Thyroid gland (tissue), 4 donors: Measurements from ENCODE around the gene ABCA9. TPM values are rescaled to one million over a fixed set of nuclear protein-coding genes. Genes with fewer than 3 reads are reported as not detected.

ENCODE experiments used
- DNase-seq, 2 donors: peaks; one replicate each; pipeline ENCODE4 v3.0.0-alpha.2; 2019
- H3K27ac ChIP-seq, 3 donors: fragments of 200-600 bp; sonication (generic); 1 replicate in 2 of 3; 2 replicates in 1 of 3; pipeline ENCODE4 v1.5.1; 2016 to 2019; ENCODE audit warnings: mild to moderate bottlenecking in 1 of 3, moderate library complexity in 1 of 3
- H3K27me3 ChIP-seq: fragments of 200-600 bp; sonication (generic); one replicate; pipeline ENCODE4 v1.5.1; 2019
- H3K36me3 ChIP-seq, 2 donors: fragments of 200-600 bp; sonication (generic); one replicate each; pipeline ENCODE4 v1.5.1; 2016 to 2019
- H3K4me1 ChIP-seq, 2 donors: fragments of 200-600 bp; sonication (generic); one replicate each; pipeline ENCODE4 v1.5.1; 2017 to 2019
- H3K4me3 ChIP-seq, 3 donors: fragments of 200-600 bp; sonication (generic); replicated peaks in 1 of 3; 1 replicate in 2 of 3; 2 replicates in 1 of 3; pipeline ENCODE4 v1.5.1; 2016; ENCODE audit warnings: mild to moderate bottlenecking in 1 of 3
- H3K9me3 ChIP-seq: fragments of 200-600 bp; sonication (generic); one replicate; pipeline ENCODE4 v1.5.1; 2017
- CTCF ChIP-seq, 6 experiments: fragments of 200-600 bp in 3 of 6; fragments of 450-650 bp in 3 of 6; sonication (generic) in 3 of 6; IDR thresholded peaks; one replicate each; pipeline ENCODE4 v1.5.1; 2016 to 2019; ENCODE audit warnings: antibody characterized with exemption in 6 of 6, mild to moderate bottlenecking in 2 of 6, inconsistent platforms in 1 of 6, moderate library complexity in 1 of 6
- POLR2A ChIP-seq, 2 donors: fragments of 450-650 bp; IDR thresholded peaks; one replicate each; pipeline ENCODE4 v1.6.1; 2017; ENCODE audit warnings: antibody characterized with exemption in 2 of 2, mild to moderate bottlenecking in 2 of 2, moderate library complexity in 1 of 2
- WGBS, 2 donors: methylation state at CpG; one replicate each; pipeline ENCODE4 v1.1.5; 2017; 5-methylcytosine and 5-hydroxymethylcytosine counted together
- intact Hi-C: fragments of 100-400 bp; cut with DNase I; formaldehyde crosslinking; loops from one replicate; pipeline ENCODE4 v1.15.1; 2023
- total RNA-seq, 4 donors: library from RNA; depleted of rRNA; stranded (reverse); fragments of >200 nt; gene quantifications; one replicate each; pipeline ENCODE4 v1.2.3, GENCODE V29; 2016

The ABCA9 gene
- 10 to 100 TPM; 11.9 to 40.2 (median 25.4) TPM for total RNA-seq

DNA sequence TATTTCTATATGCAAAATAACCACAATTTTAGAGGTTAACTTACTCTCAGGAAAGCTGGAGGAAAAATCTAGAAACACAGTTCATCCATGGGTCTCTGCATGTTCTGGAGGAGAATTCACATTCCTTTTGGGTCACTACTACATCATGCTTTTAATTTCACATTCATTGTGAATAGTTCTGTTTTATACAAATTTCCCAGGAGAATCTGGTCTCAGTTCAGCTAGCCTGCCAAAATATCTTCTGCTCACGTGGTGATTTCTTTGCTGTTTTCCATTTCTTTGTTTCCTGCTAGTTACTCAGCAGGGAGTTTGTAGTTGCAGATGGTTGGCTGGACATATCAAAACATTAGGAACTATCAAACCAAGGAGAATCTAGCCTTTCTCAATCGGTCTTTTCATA is at the start of gene ABCA9:
Gene ABCA9, minus strand, starts transcription at position 106 of the 400 bp plus-strand sequence. CDS start 9,801 bp downstream, outside the sequence.
- WGBS, 2 donors = 9 to 13% methylated on average over 2 of the region's 2 CpGs
- Histone ChIP-seq H3K27ac (peak within 1 kb of the TSS in 2 of 3 donors; percentile 4 to 23), H3K9me3 (no peaks in the 10 kb centered on the region), H3K36me3 (no peaks in the 10 kb centered on the region), H3K4me3 (no peak within 1 kb of the TSS), H3K27me3 (no peaks in the 10 kb centered on the region), H3K4me1 (peaks cover 0 to 11% of the 10 kb centered on the region in 2 donors)
- intact Hi-C loops = no loop called here
- DNase-seq = no peak
- TF ChIP-seq POLR2A (IDR thresholded peaks at IDR 0.05) (no peak), CTCF (IDR thresholded peaks at IDR 0.05) (no peak)

GRCh38 chr17:69105907-69106730 is 45.4 kb upstream of the ABCA9 start:
- no peak overlapping the region for H3K4me3 ChIP-seq
- 78 to 83% methylated on average over 10 of the region's 10 CpGs for WGBS, 2 donors
- intact Hi-C loops = no loop called here

GRCh38 chr17:69103557-69104233 is 43.0 kb upstream of the ABCA9 start:
- Histone ChIP-seq H3K9me3 (no peaks in the 10 kb centered on the region), H3K36me3 (no peaks in the 10 kb centered on the region), H3K27me3 (no peaks in the 10 kb centered on the region), H3K27ac (no peak overlapping the region), H3K4me3 (no peak overlapping the region), H3K4me1 (no peaks in the 10 kb centered on the region)
- 82 to 89% methylated on average over 9 of the region's 9 CpGs for WGBS, 2 donors
- DNase-seq = no peak
- intact Hi-C loops = no loop called here
- no peak for TF ChIP-seq POLR2A (IDR thresholded peaks at IDR 0.05)
- TF ChIP-seq CTCF (IDR thresholded peaks at IDR 0.05) = no peak

More at GRCh38 chr17:69105907-69106730, 45.4 kb upstream of the ABCA9 start:
- Histone ChIP-seq H3K4me1 (no peaks in the 10 kb centered on the region), H3K36me3 (no peaks in the 10 kb centered on the region), H3K9me3 (no peaks in the 10 kb centered on the region), H3K27me3 (no peaks in the 10 kb centered on the region), H3K27ac (no peak overlapping the region)
- DNase-seq = no peak
- no peak for TF ChIP-seq CTCF (IDR thresholded peaks at IDR 0.05)
- no peak for TF ChIP-seq POLR2A (IDR thresholded peaks at IDR 0.05)

GRCh38 chr17:69098625-69099024 is 37.9 kb upstream of the ABCA9 start:
- H3K27ac ChIP-seq = no peak overlapping the region
- no peaks in the 10 kb centered on the region for H3K9me3 ChIP-seq
- TF ChIP-seq POLR2A (IDR thresholded peaks at IDR 0.05) (no peak), CTCF (IDR thresholded peaks at IDR 0.05) (no peak)
- no peak overlapping the region for H3K4me3 ChIP-seq
- H3K27me3 ChIP-seq = no peaks in the 10 kb centered on the region
- 90 to 95% methylated on average over 4 of the region's 4 CpGs for WGBS, 2 donors
- H3K36me3 ChIP-seq = no peaks in the 10 kb centered on the region
- intact Hi-C loops = no loop called here
- H3K4me1 ChIP-seq = no peaks in the 10 kb centered on the region
- no peak for DNase-seq

DNA sequence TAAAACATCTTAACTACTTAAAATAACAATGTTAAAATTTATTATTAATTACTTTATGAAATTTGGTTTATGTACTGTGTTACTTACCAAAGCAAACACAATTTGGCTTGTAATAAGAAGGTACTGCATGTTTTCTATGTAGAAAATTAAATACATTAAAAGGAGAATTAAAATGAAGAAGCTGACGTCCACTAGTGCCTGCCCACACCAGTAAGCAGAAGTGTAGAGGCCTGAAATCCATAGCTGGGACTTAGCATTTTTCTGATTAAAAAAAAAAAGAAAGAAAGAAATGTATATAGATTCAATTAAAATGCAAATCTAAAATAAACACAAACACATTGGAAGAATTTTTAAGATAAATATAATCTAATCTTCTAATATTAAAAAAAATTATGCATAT is 35.8 kb upstream of the ABCA9 start:
- H3K27me3 ChIP-seq = no peaks in the 10 kb centered on the region
- DNase-seq = no peak
- intact Hi-C loops = no loop called here
- H3K9me3 ChIP-seq = no peaks in the 10 kb centered on the region
- H3K27ac ChIP-seq = no peak overlapping the region
- H3K4me1 ChIP-seq = no peaks in the 10 kb centered on the region
- no peak overlapping the region for H3K4me3 ChIP-seq
- WGBS, 2 donors = 80 to 96% methylated on average over 1 of the region's 1 CpG
- TF ChIP-seq CTCF (IDR thresholded peaks at IDR 0.05) (no peak), POLR2A (IDR thresholded peaks at IDR 0.05) (no peak)
- no peaks in the 10 kb centered on the region for H3K36me3 ChIP-seq
